H7 (cell line): ENCODE measurements around the gene ZNF334. TPM values are rescaled to one million over a fixed set of nuclear protein-coding genes. Genes with fewer than 3 reads are reported as not detected.

Experiments used
- DNase-seq: peaks from one replicate; pipeline ENCODE4 v3.0.0; 2012
- H3K27me3 ChIP-seq: 2 replicates; pipeline ENCODE4 v1.6.0; 2011; ENCODE audit warnings: mild to moderate bottlenecking, low read length; ENCODE audit not compliant: control insufficient read depth, insufficient read depth
- H3K36me3 ChIP-seq: replicated peaks from 2 replicates; pipeline ENCODE4 v1.5.1; 2011; ENCODE audit warnings: low read length; ENCODE audit not compliant: control insufficient read depth, insufficient read depth
- H3K4me3 ChIP-seq: 2 replicates; pipeline ENCODE4 v1.5.1; 2011; ENCODE audit warnings: low read depth, mild to moderate bottlenecking, control low read depth, low read length, moderate library complexity; ENCODE audit not compliant: insufficient read depth
- total RNA-seq: library from RNA; depleted of rRNA; stranded (reverse); fragments of >200 nt; shearing (Covaris generic); gene quantifications from 2 replicates; pipeline ENCODE4 v1.2.3, GENCODE V29; 2014

The ZNF334 gene
- total RNA-seq, 1 experiment from 2014 or later = 3.9 TPM

GRCh38 chr20:46550461-46550860, 37.1 kb upstream of the ZNF334 start, which contains the start of gene OCSTAMP:
Gene OCSTAMP, minus strand, starts transcription at chr20:46550654. Its CDS starts 94 bp downstream, at chr20:46550560.
- no peak for DNase-seq
- Histone ChIP-seq H3K27me3 (no peaks in the 10 kb centered on the region), H3K4me3 (no peak within 1 kb of the TSS), H3K36me3 (no peaks in the 10 kb centered on the region)

GRCh38 chr20:46549188-46549972, 36.0 kb upstream of the ZNF334 start:
- no peaks in the 10 kb centered on the region for H3K27me3 ChIP-seq
- no peak overlapping the region for H3K4me3 ChIP-seq
- DNase-seq = no peak
- no peaks in the 10 kb centered on the region for H3K36me3 ChIP-seq

- Histone ChIP-seq H3K4me3 (no peak overlapping the region), H3K36me3 (no peaks in the 10 kb centered on the region), H3K27me3 (no peaks in the 10 kb centered on the region)
- DNase-seq = no peak
Observed at GRCh38 chr20:46548688-46549087, 35.3 kb upstream of the ZNF334 start.

- H3K27me3 ChIP-seq = no peaks in the 10 kb centered on the region
- no peak overlapping the region for H3K4me3 ChIP-seq
- no peak for DNase-seq
- no peaks in the 10 kb centered on the region for H3K36me3 ChIP-seq
Observed at GRCh38 chr20:46547995-46548394, 34.6 kb upstream of the ZNF334 start.

GRCh38 chr20:46546936-46547335, 33.6 kb upstream of the ZNF334 start:
- no peak overlapping the region for H3K4me3 ChIP-seq
- H3K36me3 ChIP-seq = no peaks in the 10 kb centered on the region
- DNase-seq = no peak
- H3K27me3 ChIP-seq = no peaks in the 10 kb centered on the region

GRCh38 chr20:46546298-46546697, 32.9 kb upstream of the ZNF334 start:
- Histone ChIP-seq H3K27me3 (no peaks in the 10 kb centered on the region), H3K36me3 (no peaks in the 10 kb centered on the region), H3K4me3 (no peak overlapping the region)
- DNase-seq = peak; percentile 78

- DNase-seq = no peak
- no peaks in the 10 kb centered on the region for H3K36me3 ChIP-seq
- no peak overlapping the region for H3K4me3 ChIP-seq
- H3K27me3 ChIP-seq = no peaks in the 10 kb centered on the region
Observed at GRCh38 chr20:46545827-46546138, 32.4 kb upstream of the ZNF334 start.

GRCh38 chr20:46545077-46545826, 31.9 kb upstream of the ZNF334 start:
- no peaks in the 10 kb centered on the region for H3K27me3 ChIP-seq
- DNase-seq = no peak
- H3K36me3 ChIP-seq = no peaks in the 10 kb centered on the region
- H3K4me3 ChIP-seq = no peak overlapping the region

GRCh38 chr20:46544576-46544975, 31.2 kb upstream of the ZNF334 start:
- Histone ChIP-seq H3K4me3 (no peak overlapping the region), H3K36me3 (no peaks in the 10 kb centered on the region), H3K27me3 (no peaks in the 10 kb centered on the region)
- no peak for DNase-seq

- Histone ChIP-seq H3K27me3 (no peaks in the 10 kb centered on the region), H3K36me3 (no peaks in the 10 kb centered on the region), H3K4me3 (no peak overlapping the region)
- no peak for DNase-seq
Observed at GRCh38 chr20:46543959-46544358, 30.6 kb upstream of the ZNF334 start.

- no peak for DNase-seq
- no peaks in the 10 kb centered on the region for H3K36me3 ChIP-seq
- H3K4me3 ChIP-seq = no peak overlapping the region
- H3K27me3 ChIP-seq = no peaks in the 10 kb centered on the region
Observed at GRCh38 chr20:46543033-46543432, 29.7 kb upstream of the ZNF334 start.

- Histone ChIP-seq H3K4me3 (no peak overlapping the region), H3K36me3 (no peaks in the 10 kb centered on the region)
- DNase-seq = peak; percentile 61
Observed at GRCh38 chr20:46541229-46541935, 28.0 kb upstream of the ZNF334 start.

GRCh38 chr20:46539113-46539512, 25.8 kb upstream of the ZNF334 start:
- DNase-seq = peak; percentile 73
- H3K27me3 ChIP-seq = no peaks in the 10 kb centered on the region
- no peak overlapping the region for H3K4me3 ChIP-seq
- H3K36me3 ChIP-seq = no peaks in the 10 kb centered on the region

More at GRCh38 chr20:46541229-46541935, 28.0 kb upstream of the ZNF334 start:
- H3K27me3 ChIP-seq = no peaks in the 10 kb centered on the region

- Histone ChIP-seq H3K27me3 (no peaks in the 10 kb centered on the region), H3K36me3 (no peaks in the 10 kb centered on the region), H3K4me3 (no peak overlapping the region)
- no peak for DNase-seq
Observed at GRCh38 chr20:46530640-46531039, 17.3 kb upstream of the ZNF334 start.
